RWPE1 (cell line): Measurements from ENCODE around the gene JMJD8.

Experiments used
- CTCF ChIA-PET: fragments of 350-600 bp; sonication (Branson Sonifier 250); formaldehyde crosslinking; extraction: SDS; loops from one replicate; lab custom pipeline; 2021; lab: Yijun Ruan, JAX
- POLR2A ChIA-PET: fragments of 400-600 bp; formaldehyde crosslinking; extraction: SDS; loops from one replicate; lab custom pipeline; 2020; ENCODE audit warnings: antibody characterized with exemption; ENCODE audit not compliant: low non-redundant PET; lab: Yijun Ruan, JAX
- DNase-seq: peaks from one replicate; pipeline ENCODE4 v3.0.0; 2012; ENCODE audit warnings: low spot score
- H3K27ac ChIP-seq: fragments of 450-650 bp; 2 replicates; pipeline ENCODE4 v1.5.1; 2017
- CTCF ChIP-seq: fragments of 450-650 bp; conservative IDR thresholded peaks from 2 replicates; pipeline ENCODE4 v1.5.1; 2017; ENCODE audit warnings: low read depth, mild to moderate bottlenecking

Gene JMJD8

DNA sequence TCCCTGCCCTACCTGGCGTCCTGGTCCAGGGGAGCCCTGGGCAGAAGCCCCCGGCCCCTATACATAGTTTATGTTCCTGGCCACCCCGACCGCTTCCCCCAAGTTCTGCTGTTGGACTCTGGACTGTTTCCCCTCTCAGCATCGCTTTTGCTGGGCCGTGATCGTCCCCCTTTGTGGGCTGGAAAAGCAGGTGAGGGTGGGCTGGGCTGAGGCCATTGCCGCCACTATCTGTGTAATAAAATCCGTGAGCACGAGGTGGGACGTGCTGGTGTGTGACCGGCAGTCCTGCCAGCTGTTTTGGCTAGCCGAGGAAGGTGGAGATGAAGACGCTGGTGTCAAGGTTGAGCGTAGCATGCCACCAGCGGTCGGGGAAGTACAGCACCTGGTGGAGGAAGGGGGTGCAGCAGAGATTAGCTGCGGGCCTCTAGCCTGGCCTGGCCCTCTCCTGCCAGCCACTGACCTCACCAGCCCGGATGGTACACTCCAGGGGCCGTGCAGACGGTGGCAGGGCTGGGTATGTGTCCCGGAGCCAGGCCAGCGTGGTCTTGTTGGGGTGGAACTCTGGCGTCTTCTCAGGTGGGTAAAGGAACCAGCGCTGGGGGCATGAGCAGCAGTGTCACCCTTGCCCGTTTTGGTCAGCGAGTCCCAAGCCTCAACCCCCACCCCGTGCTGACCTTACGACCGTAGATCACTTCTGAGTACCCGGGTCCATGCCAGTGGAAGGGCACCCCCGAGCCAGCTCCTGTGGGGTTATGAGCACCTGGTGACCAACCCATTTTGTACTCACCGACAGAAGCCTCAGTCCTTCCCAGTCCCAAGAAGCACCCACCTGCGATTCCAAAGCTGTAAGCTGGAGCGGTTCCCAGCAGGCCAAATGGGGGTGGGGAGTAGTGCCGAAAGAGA is 1.4 kb downstream of the JMJD8 start:
- CTCF ChIA-PET, result interaction anchor here (1.0 kb wide), 1 partner anchor 15 kb away, joined by 4 read pairs; the partner anchor contains the start of gene RHOT2
- DNase-seq, result no peak
- POLR2A ChIA-PET, result no interaction called here
- no peak for TF ChIP-seq CTCF
- peak overlapping the region; percentile 94 for H3K27ac ChIP-seq

- POLR2A ChIA-PET, result no interaction called here
Measured at GRCh38 chr16:681746-682427, 2.2 kb downstream of the JMJD8 start.

DNA sequence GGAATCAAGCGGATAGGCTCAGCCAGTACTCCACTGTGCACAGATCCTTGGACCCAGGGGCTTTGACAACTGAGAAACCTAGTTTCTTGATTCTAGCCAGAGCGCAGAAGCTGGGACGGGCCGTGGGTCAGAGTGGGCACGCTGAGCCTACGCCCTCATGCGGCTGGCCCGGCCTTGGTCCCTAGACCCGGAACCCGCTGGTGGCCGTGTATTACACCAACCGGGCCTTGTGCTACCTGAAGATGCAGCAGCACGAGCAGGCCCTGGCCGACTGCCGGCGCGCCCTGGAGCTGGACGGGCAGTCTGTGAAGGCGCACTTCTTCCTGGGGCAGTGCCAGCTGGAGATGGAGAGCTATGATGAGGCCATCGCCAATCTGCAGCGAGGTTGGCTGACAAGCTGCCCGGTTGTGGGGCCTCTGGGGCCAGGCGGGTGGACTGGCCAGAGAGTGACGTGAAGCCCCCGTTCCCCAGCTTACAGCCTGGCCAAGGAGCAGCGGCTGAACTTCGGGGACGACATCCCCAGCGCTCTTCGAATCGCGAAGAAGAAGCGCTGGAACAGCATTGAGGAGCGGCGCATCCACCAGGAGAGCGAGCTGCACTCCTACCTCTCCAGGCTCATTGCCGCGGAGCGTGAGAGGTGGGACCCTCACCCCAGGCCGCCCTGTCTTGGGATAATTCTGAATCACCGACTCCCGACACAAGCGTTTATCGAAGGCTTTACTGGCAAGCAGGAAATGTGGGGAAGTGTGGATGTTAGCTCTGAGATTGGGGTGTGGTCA is 3.0 kb downstream of the JMJD8 start:
- TF ChIP-seq CTCF, result no peak
- ChIA-PET CTCF (interaction anchor here (1.1 to 1.2 kb wide), 2 partner anchors 19 to 20 kb away, joined by 3 to 4 read pairs; no protein-coding TSS in a partner anchor), POLR2A (no interaction called here)
- H3K27ac ChIP-seq, result peak overlapping the region; percentile 94
- DNase-seq, result no peak

More at GRCh38 chr16:681746-682427, 2.2 kb downstream of the JMJD8 start:
- no peak for TF ChIP-seq CTCF
- CTCF ChIA-PET, result interaction anchor here (1.0 to 1.2 kb wide), 2 partner anchors 14 to 19 kb away, joined by 3 to 4 read pairs; partner anchors contain the start of gene RHOT2
- DNase-seq, result no peak
- peak overlapping the region; percentile 94 for H3K27ac ChIP-seq

DNA sequence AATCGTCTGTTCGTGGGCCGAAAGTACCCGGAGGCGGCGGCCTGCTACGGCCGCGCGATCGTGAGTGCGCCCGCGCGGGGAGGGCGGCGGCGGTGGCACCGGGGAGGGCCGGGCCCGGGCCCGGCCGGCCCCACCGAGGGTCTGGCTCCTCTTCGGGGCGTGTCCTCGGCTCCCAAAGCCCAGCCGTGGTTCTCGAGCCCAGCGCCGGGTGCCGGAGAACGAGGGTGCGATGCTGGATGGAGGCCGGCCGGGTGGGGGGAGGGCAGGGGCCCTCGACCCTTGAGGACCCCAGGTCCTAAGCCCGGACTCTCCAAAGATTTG is 3.5 kb downstream of the JMJD8 start:
- no peak for TF ChIP-seq CTCF
- POLR2A ChIA-PET, result no interaction called here
- peak overlapping the region; percentile 94 for H3K27ac ChIP-seq
- CTCF ChIA-PET, result interaction anchor here (1.1 kb wide), 1 partner anchor 19 kb away, joined by 4 read pairs; no protein-coding TSS in a partner anchor
- DNase-seq, result no peak

DNA sequence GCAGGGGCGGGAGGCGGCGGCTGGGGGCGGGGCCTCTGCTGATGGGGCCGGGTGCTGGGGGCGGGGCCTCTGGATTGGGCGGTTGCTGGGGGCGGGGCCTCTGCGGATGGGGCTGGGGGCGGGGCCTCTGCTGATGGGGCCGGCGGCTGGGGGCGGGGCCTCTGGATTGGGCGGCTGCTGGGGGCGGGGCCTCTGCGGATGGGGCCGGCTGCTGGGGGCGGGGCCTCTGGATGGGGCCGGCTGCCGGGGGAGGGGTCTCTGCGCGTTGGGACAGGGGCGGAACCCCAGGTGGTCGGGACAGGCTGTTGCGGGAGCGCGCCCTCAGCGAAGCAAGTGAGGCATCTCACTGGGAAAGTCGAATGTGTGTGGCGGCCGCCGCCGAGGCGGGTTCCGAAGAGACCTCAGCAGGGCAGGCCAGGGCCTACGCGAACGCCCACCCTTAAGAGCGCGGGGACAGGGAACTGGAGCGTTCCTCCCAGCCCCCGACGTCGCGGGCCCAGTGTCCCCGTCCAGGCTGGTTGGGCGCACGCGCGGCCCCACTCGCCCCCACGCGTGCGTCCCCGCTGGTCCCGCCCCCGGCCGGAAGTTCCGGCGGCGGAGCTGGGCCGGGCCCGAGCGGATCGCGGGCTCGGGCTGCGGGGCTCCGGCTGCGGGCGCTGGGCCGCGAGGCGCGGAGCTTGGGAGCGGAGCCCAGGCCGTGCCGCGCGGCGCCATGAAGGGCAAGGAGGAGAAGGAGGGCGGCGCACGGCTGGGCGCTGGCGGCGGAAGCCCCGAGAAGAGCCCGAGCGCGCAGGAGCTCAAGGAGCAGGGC is 4.1 kb downstream of the JMJD8 start, which contains the start of gene STUB1:
TSS of gene STUB1 (plus strand) at position 597 of the 811 bp plus-strand sequence. CDS start at position 713, 116 bp downstream.
- DNase-seq, result peak; percentile 79
- ChIA-PET CTCF (interaction anchor here (1.1 kb wide), 1 partner anchor 19 kb away, joined by 4 read pairs; no protein-coding TSS in a partner anchor), POLR2A (no interaction called here)
- TF ChIP-seq CTCF, result no peak
- peak within 1 kb of the TSS; percentile 94 for H3K27ac ChIP-seq
